GM21737 (cell line): ENCODE measurements around the gene SETD2.

ENCODE experiments used
- ATAC-seq: cut with Tn5 transposase; IDR thresholded peaks from one replicate; pipeline ENCODE4 v1.9.1; 2021; ENCODE audit warnings: mild to moderate bottlenecking, moderate library complexity; ENCODE audit not compliant: unreplicated experiment

Gene SETD2

DNA sequence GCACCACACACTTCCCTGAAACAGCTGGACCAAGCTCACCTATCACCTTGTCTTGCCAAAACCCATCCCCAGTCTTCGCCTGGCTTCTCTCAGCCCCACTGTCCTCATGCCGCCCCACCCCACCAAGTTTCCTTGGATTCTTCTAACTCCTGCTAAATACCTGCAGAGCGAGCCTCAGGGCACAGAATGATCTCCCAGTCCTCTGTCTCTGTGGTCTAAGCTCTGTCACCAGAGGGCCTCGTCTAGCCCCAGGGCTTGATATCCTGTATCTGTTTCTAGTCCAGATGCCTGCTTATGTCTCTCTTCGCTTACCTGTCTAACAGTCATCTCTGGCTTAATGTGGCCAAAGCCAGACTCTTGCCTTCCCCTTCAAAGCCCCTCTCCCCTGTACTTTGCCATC, 197.1 kb downstream of the SETD2 start:
- ATAC-seq = no peak
